Neural progenitor cell (in vitro differentiated cells): Measurements from ENCODE around the gene BAX. TPM values are rescaled to one million over a fixed set of nuclear protein-coding genes. Genes with fewer than 3 reads are reported as not detected.

Experiments
- DNase-seq: peaks from one replicate; pipeline ENCODE4 v3.0.0-alpha.2; 2016; ENCODE audit warnings: low spot score
- H2AFZ ChIP-seq: fragments of 200-600 bp; sonication (generic); replicated peaks from 2 replicates; pipeline ENCODE4 v1.6.1; 2016; ENCODE audit warnings: antibody characterized with exemption
- H3F3A ChIP-seq: fragments of 200-600 bp; sonication (generic); 2 replicates; pipeline ENCODE4 v1.6.1; 2016; ENCODE audit warnings: antibody characterized with exemption, low read depth
- H3K27ac ChIP-seq: fragments of 200-600 bp; sonication (generic); 2 replicates; pipeline ENCODE4 v1.5.1; 2016; ENCODE audit warnings: mild to moderate bottlenecking
- H3K27me3 ChIP-seq: fragments of 200-600 bp; sonication (generic); 2 replicates; pipeline ENCODE4 v1.6.1; 2016; ENCODE audit warnings: mild to moderate bottlenecking, moderate library complexity
- H3K36me3 ChIP-seq: fragments of 200-600 bp; sonication (generic); 2 replicates; pipeline ENCODE4 v1.5.1; 2016
- H3K4me1 ChIP-seq: fragments of 200-600 bp; sonication (generic); 2 replicates; pipeline ENCODE4 v1.6.1; 2016; ENCODE audit warnings: mixed run types
- H3K4me2 ChIP-seq: fragments of 200-600 bp; sonication (generic); 2 replicates; pipeline ENCODE4 v1.6.1; 2016
- H3K4me3 ChIP-seq: fragments of 200-600 bp; sonication (generic); 2 replicates; pipeline ENCODE4 v1.5.1; 2016
- H3K79me2 ChIP-seq: fragments of 200-600 bp; sonication (generic); 2 replicates; pipeline ENCODE4 v1.6.1; 2016; ENCODE audit warnings: low read depth
- H3K9ac ChIP-seq: fragments of 200-600 bp; sonication (generic); 2 replicates; pipeline ENCODE4 v1.6.1; 2016
- H3K9me3 ChIP-seq: fragments of 200-600 bp; sonication (generic); 2 replicates; pipeline ENCODE4 v1.5.1; 2016; ENCODE audit warnings: low read depth
- H4K20me1 ChIP-seq: fragments of 200-600 bp; sonication (generic); 2 replicates; pipeline ENCODE4 v1.6.1; 2016; ENCODE audit warnings: low read depth
- H3K27ac Mint-ChIP-seq: 3 replicates; pipeline ENCODE4 v1.8.0; 2021; ENCODE audit warnings: mixed read lengths
- H3K27me3 Mint-ChIP-seq: 2 replicates; pipeline ENCODE4 v1.8.0; 2022; ENCODE audit warnings: low read depth, mild to moderate bottlenecking, inconsistent platforms, moderate library complexity, mixed read lengths; ENCODE audit not compliant: insufficient read depth
- H3K36me3 Mint-ChIP-seq: 3 replicates; pipeline ENCODE4 v1.8.0; 2021; ENCODE audit warnings: mixed read lengths
- H3K4me1 Mint-ChIP-seq: 3 replicates; pipeline ENCODE4 v1.8.0; 2021; ENCODE audit warnings: mixed read lengths
- H3K4me3 Mint-ChIP-seq: 3 replicates; pipeline ENCODE4 v1.8.0; 2021; ENCODE audit warnings: mild to moderate bottlenecking, moderate library complexity, mixed read lengths
- H3K9me3 Mint-ChIP-seq: 3 replicates; pipeline ENCODE4 v1.8.0; 2020; ENCODE audit warnings: mixed read lengths
- EZH2 ChIP-seq: fragments of 200-600 bp; sonication (generic); IDR thresholded peaks from 2 replicates; pipeline ENCODE4 v1.6.1; 2017; ENCODE audit warnings: antibody characterized with exemption, mild to moderate bottlenecking, moderate library complexity
- EZH2phosphoT487 ChIP-seq: fragments of 200-600 bp; sonication (generic); IDR thresholded peaks from 2 replicates; pipeline ENCODE4 v1.6.1; 2017; ENCODE audit warnings: antibody characterized with exemption
- total RNA-seq: library from RNA; depleted of rRNA; stranded (reverse); fragments of >200 nt; gene quantifications from 2 replicates; pipeline ENCODE4 v1.2.3, GENCODE V29; 2015; ENCODE audit warnings: low replicate concordance
- TF ChIP-seq, protein P1 (sequence below): fragments of 200-600 bp; sonication (generic); IDR thresholded peaks from 2 replicates; pipeline ENCODE4 v1.5.1; 2017; ENCODE audit warnings: antibody characterized with exemption, mild to moderate bottlenecking

BAX gene
- total RNA-seq, 1 donor from 2014 or later = 35.8 TPM

DNA sequence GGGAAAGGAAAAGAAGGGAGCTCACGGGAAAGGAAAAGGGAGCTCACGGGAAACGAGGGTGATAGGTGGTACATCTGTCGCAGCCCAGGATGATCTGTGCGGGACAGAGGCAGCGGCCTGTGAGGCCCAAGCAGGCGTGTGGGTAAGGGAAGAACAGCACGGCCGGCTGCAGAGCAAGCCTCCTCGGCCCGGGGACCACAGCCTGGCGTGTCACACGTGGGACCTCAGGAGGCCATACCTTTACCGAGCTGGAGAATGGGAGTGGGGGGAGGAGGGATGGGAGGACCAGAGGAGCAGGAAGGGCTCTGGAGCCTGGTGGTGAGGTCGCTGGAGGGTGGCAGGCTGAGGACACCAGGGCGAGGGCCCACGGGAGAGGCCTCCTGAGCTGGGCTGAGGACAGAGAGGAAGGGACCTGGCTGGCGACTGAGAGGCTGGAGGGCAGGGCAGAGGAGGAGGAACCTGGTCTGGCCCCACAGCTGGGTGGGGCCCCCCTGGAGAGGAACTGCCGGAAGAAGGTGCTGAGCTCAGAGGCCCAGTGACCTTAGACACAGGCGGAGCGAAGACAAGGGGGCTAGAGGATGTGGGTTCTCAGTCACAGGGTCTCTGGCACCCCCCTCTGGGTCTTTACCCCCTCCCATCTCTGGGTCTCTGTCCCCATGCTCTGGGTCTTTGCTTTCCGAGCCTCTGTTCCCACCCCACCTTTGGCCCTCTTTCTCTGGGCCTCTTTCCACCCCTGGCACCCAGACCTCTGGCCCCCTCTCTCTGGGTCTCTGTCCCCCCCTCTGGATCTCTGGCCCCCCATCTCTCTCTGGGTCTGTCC, 7.6 kb downstream of the BAX start:
- H3K9me3 ChIP-seq = no peaks in the 10 kb centered on the region

DNA sequence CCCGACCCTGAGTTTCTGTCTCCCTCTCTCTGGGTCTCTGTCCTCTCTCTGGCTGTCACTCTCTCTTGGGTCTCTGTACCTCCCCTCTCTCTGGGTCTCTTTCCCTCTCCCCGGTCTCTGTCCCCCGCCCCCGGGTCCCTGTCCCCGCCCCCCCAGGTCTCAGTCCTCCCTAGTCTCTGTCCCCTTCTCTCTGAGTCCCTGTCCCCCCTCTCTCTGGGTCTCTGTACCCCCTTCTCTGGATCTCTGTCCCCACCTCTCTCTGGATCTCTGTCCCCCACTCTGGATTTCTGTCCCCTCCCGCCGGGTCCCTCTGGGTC, 8.1 kb downstream of the BAX start:
- Histone ChIP-seq H3K27me3 (no peaks in the 10 kb centered on the region), H3K36me3 (peaks cover 8% of the 10 kb centered on the region), H3F3A (peaks cover 54% of the 10 kb centered on the region), H4K20me1 (peaks cover 10% of the 10 kb centered on the region), H3K4me3 (no peak overlapping the region), H3K9ac (no peak overlapping the region), H2AFZ (no peak overlapping the region), H3K79me2 (peaks cover 20% of the 10 kb centered on the region), H3K9me3 (no peaks in the 10 kb centered on the region), H3K4me1 (peaks cover 25% of the 10 kb centered on the region), H3K4me2 (no peak overlapping the region), H3K27ac (peak overlapping the region; percentile 85)
- Mint-ChIP-seq H3K36me3 (peaks cover 8% of the 10 kb centered on the region), H3K9me3 (no peaks in the 10 kb centered on the region), H3K4me1 (peaks cover 41% of the 10 kb centered on the region), H3K4me3 (no peak overlapping the region), H3K27me3 (peaks cover 15% of the 10 kb centered on the region), H3K27ac (no peak overlapping the region)
- no peak for TF ChIP-seq EZH2phosphoT487
- TF ChIP-seq EZH2 = no peak
- no peak for DNase-seq

More for the DNA sequence above, 7.6 kb downstream of the BAX start:
- no peak overlapping the region for H3K4me2 ChIP-seq
- no peaks in the 10 kb centered on the region for H3K27me3 ChIP-seq
- H3K36me3 ChIP-seq = peaks cover 10% of the 10 kb centered on the region
- TF ChIP-seq, protein P1, sequence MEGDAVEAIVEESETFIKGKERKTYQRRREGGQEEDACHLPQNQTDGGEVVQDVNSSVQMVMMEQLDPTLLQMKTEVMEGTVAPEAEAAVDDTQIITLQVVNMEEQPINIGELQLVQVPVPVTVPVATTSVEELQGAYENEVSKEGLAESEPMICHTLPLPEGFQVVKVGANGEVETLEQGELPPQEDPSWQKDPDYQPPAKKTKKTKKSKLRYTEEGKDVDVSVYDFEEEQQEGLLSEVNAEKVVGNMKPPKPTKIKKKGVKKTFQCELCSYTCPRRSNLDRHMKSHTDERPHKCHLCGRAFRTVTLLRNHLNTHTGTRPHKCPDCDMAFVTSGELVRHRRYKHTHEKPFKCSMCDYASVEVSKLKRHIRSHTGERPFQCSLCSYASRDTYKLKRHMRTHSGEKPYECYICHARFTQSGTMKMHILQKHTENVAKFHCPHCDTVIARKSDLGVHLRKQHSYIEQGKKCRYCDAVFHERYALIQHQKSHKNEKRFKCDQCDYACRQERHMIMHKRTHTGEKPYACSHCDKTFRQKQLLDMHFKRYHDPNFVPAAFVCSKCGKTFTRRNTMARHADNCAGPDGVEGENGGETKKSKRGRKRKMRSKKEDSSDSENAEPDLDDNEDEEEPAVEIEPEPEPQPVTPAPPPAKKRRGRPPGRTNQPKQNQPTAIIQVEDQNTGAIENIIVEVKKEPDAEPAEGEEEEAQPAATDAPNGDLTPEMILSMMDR = no peak
- TF ChIP-seq EZH2 = no peak
- TF ChIP-seq EZH2phosphoT487 = no peak
- peaks cover 25% of the 10 kb centered on the region for H3K4me1 ChIP-seq
- peaks cover 10% of the 10 kb centered on the region for H4K20me1 ChIP-seq
- DNase-seq = no peak
- H2AFZ ChIP-seq = no peak overlapping the region
- H3K4me3 Mint-ChIP-seq = no peak overlapping the region
- peaks cover 12% of the 10 kb centered on the region for H3K27me3 Mint-ChIP-seq
- H3K4me3 ChIP-seq = no peak overlapping the region
- H3F3A ChIP-seq = peaks cover 48% of the 10 kb centered on the region
- H3K27ac Mint-ChIP-seq = no peak overlapping the region
- peaks cover 25% of the 10 kb centered on the region for H3K79me2 ChIP-seq
- no peak overlapping the region for H3K9ac ChIP-seq
- no peaks in the 10 kb centered on the region for H3K9me3 Mint-ChIP-seq
- H3K27ac ChIP-seq = peak overlapping the region; percentile 85
- peaks cover 12% of the 10 kb centered on the region for H3K36me3 Mint-ChIP-seq
- H3K4me1 Mint-ChIP-seq = peaks cover 41% of the 10 kb centered on the region

DNA sequence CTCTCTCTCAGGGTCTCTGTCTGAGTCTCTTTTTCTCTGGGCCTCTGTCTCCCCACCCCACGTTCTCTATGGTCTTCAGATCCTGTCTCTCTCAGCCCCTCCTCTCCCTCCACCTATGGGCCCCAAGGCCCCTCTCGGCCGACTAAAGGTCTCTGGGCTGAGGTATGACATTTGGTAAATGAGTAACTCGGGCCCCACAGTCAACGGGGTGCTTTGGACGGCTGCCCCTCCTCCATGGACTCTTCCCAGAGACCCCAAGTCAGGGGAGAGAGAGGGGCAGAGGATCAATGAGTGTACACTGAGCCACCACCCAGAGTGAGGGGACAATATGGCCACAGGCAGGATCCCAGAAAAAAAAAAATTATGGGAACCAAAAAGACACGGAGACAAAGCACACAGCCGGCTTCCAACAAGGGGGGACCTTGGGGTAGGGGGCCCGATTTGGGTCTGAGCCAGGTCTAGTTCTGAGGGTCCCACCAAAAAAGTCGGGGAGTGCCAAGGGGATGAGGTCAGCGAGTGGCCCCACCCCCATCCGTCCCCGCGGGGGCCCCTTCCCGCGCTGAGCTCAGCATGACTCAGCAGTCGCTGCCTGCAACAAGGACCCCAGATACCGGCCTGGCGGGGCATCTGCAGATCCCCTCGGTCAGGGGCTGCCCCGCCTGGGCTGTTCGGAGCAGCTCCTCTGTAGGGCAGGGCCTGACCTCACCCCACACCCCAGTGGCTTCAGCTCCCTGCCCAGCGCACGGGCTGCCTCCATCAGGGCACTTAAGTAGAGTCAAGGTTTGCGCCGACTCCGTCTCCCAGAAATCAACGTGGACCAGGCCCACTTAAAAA, 8.9 kb downstream of the BAX start:
- Histone ChIP-seq H2AFZ (no peak overlapping the region), H3K36me3 (peaks cover 7% of the 10 kb centered on the region), H3K4me2 (peak overlapping the region; percentile 87), H3K79me2 (peaks cover 18% of the 10 kb centered on the region), H3K4me3 (peak overlapping the region; percentile 23), H4K20me1 (peaks cover 10% of the 10 kb centered on the region), H3K4me1 (peaks cover 25% of the 10 kb centered on the region), H3K27ac (peak overlapping the region; percentile 64), H3K9me3 (no peaks in the 10 kb centered on the region), H3F3A (peaks cover 56% of the 10 kb centered on the region), H3K27me3 (no peaks in the 10 kb centered on the region), H3K9ac (no peak overlapping the region)
- Mint-ChIP-seq H3K9me3 (no peaks in the 10 kb centered on the region), H3K36me3 (peaks cover 10% of the 10 kb centered on the region), H3K27me3 (peaks cover 17% of the 10 kb centered on the region), H3K27ac (peak overlapping the region; percentile 97), H3K4me3 (peak overlapping the region; percentile 95), H3K4me1 (peaks cover 45% of the 10 kb centered on the region)
- TF ChIP-seq EZH2 (no peak), EZH2phosphoT487 (no peak)
- TF ChIP-seq, protein P1 = no peak
- DNase-seq = peak; percentile 73
